G401 (cell line): ENCODE results near the gene WDHD1. TPM values are rescaled to one million over a fixed set of nuclear protein-coding genes. Genes with fewer than 3 reads are reported as not detected.

Source experiments
- DNase-seq: peaks from one replicate; pipeline ENCODE4 v3.0.0-alpha.2; 2015; ENCODE audit warnings: low spot score
- in situ Hi-C: cut with HindIII; loops from 2 replicates; pipeline ENCODE4 v1.10.0; 2016; ENCODE audit warnings: low sequenced_read_pairs, mixed read lengths
- total RNA-seq: library from RNA; depleted of rRNA; stranded (reverse); fragments of >200 nt; shearing (Covaris generic); gene quantifications from 2 replicates; pipeline ENCODE4 v1.2.3, GENCODE V29; 2014; rRNA removed

Gene WDHD1
- total RNA-seq, 1 experiment from 2014 or later: 20.7 TPM

DNA sequence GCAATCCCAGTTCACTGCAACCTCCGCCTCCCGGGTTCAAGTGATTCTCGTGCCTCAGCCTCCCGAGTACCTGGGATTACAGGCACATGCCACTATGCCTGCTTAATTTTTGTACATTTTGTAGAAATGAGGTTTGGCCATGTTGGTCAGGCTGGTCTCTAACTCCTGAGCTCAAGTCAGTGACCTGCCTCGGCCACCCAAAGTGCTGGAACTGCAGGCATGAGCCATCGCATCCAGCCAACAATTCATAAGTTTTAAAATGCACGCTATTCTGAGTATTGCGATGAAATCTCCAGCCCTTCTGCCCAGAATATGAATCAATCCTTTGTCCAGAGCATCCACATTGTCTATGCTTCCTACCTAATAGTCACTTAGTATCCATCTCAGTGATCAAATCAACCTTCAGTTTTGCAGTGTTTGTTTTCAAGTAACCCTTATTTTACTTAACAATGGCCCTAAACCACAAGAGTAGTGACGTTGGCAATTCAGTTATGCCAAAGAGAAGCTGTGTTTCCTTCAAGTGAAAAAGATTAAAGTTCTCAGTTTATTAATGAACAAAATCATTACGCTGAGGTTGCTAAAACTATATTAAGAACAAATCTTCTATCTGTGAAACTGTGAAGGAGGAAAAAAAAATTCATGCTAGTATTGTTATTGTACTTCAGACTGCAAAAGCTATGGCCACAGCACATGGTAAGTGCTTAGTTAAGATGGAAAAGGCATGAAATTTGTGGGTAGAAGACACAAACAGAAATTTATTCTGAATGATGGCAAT lies 135.2 kb downstream of the WDHD1 start:
- no peak for DNase-seq
- in situ Hi-C loops: no loop called here

GRCh38 chr14:54890788-54891187 lies 136.1 kb downstream of the WDHD1 start:
- in situ Hi-C loops: no loop called here
- DNase-seq: no peak

- DNase-seq: no peak
- in situ Hi-C loops: no loop called here
Observed at GRCh38 chr14:54889919-54890318, 137.0 kb downstream of the WDHD1 start.

Other genes starting within 250 kb of the WDHD1 start
- 9.1 and 14.2 TPM in 2 replicates for gene GCH1, start 124.3 kb downstream of the WDHD1 start, total RNA-seq
- gene SOCS4, start 137 bp upstream of the WDHD1 start, total RNA-seq: 8.0 and 12.8 TPM in 2 replicates
- gene MAPK1IP1L, start 24.5 kb upstream of the WDHD1 start, total RNA-seq: 17.6 and 33.1 TPM in 2 replicates
- 207 and 236 TPM in 2 replicates for gene LGALS3, start 102.2 kb upstream of the WDHD1 start, total RNA-seq
- gene DLGAP5, start 164.5 kb upstream of the WDHD1 start, total RNA-seq: 63.1 and 109 TPM in 2 replicates
- 23.0 and 29.7 TPM in 2 replicates for gene FBXO34, start 244.3 kb upstream of the WDHD1 start, total RNA-seq